GM12873 (cell line): Measurements from ENCODE around the gene PELI1.

ENCODE experiments used
- TF ChIP-seq, protein P1 (sequence below): IDR thresholded peaks from 2 replicates; pipeline ENCODE4 v1.5.1; 2012; ENCODE audit warnings: low read depth, mild to moderate bottlenecking, moderate library complexity, low read length, control low read depth; ENCODE audit not compliant: insufficient read depth; ENCODE audit errors: missing control alignments

Gene PELI1

GRCh38 chr2:64114063-64114911 is 29.9 kb downstream of the PELI1 start:
- TF ChIP-seq, protein P1, sequence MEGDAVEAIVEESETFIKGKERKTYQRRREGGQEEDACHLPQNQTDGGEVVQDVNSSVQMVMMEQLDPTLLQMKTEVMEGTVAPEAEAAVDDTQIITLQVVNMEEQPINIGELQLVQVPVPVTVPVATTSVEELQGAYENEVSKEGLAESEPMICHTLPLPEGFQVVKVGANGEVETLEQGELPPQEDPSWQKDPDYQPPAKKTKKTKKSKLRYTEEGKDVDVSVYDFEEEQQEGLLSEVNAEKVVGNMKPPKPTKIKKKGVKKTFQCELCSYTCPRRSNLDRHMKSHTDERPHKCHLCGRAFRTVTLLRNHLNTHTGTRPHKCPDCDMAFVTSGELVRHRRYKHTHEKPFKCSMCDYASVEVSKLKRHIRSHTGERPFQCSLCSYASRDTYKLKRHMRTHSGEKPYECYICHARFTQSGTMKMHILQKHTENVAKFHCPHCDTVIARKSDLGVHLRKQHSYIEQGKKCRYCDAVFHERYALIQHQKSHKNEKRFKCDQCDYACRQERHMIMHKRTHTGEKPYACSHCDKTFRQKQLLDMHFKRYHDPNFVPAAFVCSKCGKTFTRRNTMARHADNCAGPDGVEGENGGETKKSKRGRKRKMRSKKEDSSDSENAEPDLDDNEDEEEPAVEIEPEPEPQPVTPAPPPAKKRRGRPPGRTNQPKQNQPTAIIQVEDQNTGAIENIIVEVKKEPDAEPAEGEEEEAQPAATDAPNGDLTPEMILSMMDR = no peak

DNA sequence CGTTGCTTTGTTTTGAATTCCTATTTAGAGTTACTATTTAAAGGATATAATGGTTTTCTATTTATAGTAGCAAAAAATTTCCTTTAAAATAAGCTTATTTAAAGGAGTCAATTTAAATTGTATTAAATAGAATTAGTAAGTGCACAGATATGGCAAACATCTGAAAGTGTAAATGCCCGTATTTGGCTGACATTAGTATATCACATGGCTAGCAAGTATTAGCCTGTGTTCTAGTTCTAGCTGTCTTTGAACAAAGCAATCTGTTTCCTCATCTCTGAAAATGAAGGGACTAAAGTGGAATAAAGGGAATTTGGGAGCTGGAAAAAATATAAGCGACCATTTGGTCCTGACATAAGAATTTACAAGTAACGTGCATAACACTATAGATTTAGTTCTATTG is 32.2 kb downstream of the PELI1 start:
- TF ChIP-seq, protein P1 = no peak

DNA sequence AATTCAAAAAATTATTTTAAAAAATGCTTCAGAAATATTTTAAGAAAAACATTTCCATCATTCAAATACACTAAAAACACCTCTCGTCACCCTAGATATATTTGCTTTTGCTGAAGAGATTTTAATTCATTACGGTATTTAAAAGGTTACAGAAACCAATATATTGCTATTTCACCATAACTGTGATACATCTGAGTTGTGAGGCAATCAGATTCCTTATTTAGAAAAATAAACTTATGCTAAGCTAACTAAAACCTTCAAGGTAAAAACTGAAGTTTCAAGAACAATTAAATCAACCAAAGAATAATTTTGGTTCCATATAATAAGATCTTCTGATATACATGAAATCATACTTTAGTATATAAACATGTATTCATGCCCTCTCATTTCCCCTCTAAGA is 32.8 kb downstream of the PELI1 start:
- TF ChIP-seq, protein P1 = no peak

- TF ChIP-seq, protein P1 = no peak
Measured at GRCh38 chr2:64108666-64109241, 35.5 kb downstream of the PELI1 start.

DNA sequence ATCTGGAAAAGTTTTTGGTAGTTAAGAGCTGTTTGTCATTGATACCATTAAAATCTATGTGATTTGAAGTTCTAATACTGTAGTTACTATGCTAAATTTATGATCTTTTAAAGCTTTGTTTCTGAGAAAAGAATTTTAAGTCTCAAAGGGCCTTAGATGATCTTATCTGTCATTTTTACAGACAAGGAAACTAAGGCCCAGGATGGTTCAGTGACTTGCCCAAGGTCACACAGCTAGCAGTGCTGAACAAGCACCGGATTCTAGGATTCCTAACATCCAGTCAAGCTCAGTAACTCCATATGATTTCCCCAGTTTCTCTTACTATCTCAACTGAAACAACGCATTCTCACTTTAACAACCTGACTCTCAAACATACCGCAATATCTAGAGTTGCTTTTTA is 37.7 kb downstream of the PELI1 start:
- TF ChIP-seq, protein P1 = no peak

DNA sequence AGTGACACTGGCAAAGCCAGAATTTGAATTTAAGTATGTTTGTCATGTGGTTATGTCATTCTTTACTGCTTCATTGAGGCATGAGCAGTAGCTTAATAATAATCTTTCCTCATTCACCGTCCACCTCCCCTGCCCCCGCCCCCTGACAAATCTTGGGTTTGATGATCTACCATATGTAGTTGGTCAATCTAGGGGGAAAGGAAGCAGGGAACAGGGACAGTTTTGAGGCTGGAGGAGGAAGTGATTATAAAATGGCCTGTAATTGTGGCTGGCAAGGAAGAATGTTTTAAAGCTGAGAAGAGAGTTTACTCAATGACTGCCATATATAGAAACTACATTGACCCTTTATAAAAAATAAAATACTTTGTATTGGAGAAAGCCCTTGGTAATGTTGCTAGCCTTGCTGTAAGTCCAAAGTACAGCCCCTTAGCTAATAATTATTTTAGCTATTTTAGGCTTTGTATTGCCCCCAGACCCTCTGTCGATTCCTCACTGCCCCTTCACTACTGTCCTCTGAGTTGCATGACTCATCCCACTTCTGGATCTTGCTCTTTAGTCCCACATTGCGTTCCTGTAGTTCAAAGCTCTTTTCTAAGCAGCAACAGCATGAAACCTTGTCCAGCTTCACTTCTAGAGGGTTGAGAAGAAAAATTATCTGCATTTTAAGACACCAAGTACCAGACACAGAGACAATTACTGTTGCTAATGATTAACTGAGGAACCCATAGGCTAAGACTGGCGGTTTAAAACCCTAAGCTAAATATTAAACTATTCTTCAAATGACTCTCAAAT is 38.4 kb downstream of the PELI1 start:
- TF ChIP-seq, protein P1 = no peak

- TF ChIP-seq, protein P1 = no peak
Measured at GRCh38 chr2:64104933-64105332, 39.3 kb downstream of the PELI1 start.
